H9 (cell line): ENCODE measurements around the gene COL18A1. TPM values are rescaled to one million over a fixed set of nuclear protein-coding genes. Genes with fewer than 3 reads are reported as not detected.

Source experiments
- DNase-seq: peaks from one replicate; pipeline ENCODE4 v3.0.0-alpha.2; 2017
- H2AFZ ChIP-seq: one replicate; pipeline ENCODE4 v1.6.1; 2013; ENCODE audit warnings: mild to moderate bottlenecking, low read length, control low read depth, moderate library complexity
- H2AK5ac ChIP-seq: 2 replicates; pipeline ENCODE4 v1.6.1; 2013; ENCODE audit warnings: low read length, control low read depth, mixed read lengths; ENCODE audit not compliant: insufficient read length
- H2BK120ac ChIP-seq: one replicate; pipeline ENCODE4 v1.6.1; 2013; ENCODE audit warnings: low read depth, mild to moderate bottlenecking, low read length, control low read depth, inconsistent platforms; ENCODE audit not compliant: poor library complexity, severe bottlenecking
- H2BK12ac ChIP-seq: 2 replicates; pipeline ENCODE4 v1.6.1; 2013; ENCODE audit warnings: low read length, control low read depth, mixed read lengths, low read depth; ENCODE audit not compliant: insufficient read length
- H2BK15ac ChIP-seq: 2 replicates; pipeline ENCODE4 v1.6.1; 2013; ENCODE audit warnings: low read depth, low read length, control low read depth
- H2BK20ac ChIP-seq: one replicate; pipeline ENCODE4 v1.6.1; 2013; ENCODE audit warnings: low read depth, mild to moderate bottlenecking, low read length, control low read depth, inconsistent platforms; ENCODE audit not compliant: poor library complexity, severe bottlenecking
- H2BK5ac ChIP-seq: 2 replicates; pipeline ENCODE4 v1.6.1; 2013; ENCODE audit warnings: low read length, control low read depth, mixed read lengths; ENCODE audit not compliant: insufficient read length
- H3K14ac ChIP-seq: 2 replicates; pipeline ENCODE4 v1.6.1; 2013; ENCODE audit warnings: low read length, control low read depth; ENCODE audit not compliant: insufficient read depth
- H3K18ac ChIP-seq: 2 replicates; pipeline ENCODE4 v1.6.1; 2013; ENCODE audit warnings: low read depth, mild to moderate bottlenecking, mixed read lengths, low read length, control low read depth; ENCODE audit not compliant: insufficient read length
- H3K23ac ChIP-seq: 2 replicates; pipeline ENCODE4 v1.6.1; 2013; ENCODE audit warnings: low read length, control low read depth, mixed read lengths, low read depth; ENCODE audit not compliant: insufficient read length
- H3K23me2 ChIP-seq: 2 replicates; pipeline ENCODE4 v1.6.1; 2013; ENCODE audit warnings: low read depth, mild to moderate bottlenecking, mixed read lengths, low read length, control low read depth; ENCODE audit not compliant: insufficient read length, poor library complexity, severe bottlenecking
- H3K27ac ChIP-seq: 2 replicates; pipeline ENCODE4 v1.5.1; 2013; ENCODE audit warnings: low read length, control low read depth, mixed read lengths, low read depth; ENCODE audit not compliant: insufficient read length
- H3K27me3 ChIP-seq: 2 replicates; pipeline ENCODE4 v1.6.1; 2013; ENCODE audit warnings: low read length, control low read depth, inconsistent platforms; ENCODE audit not compliant: insufficient read depth
- H3K4ac ChIP-seq: 2 replicates; pipeline ENCODE4 v1.6.1; 2013; ENCODE audit warnings: low read depth, mild to moderate bottlenecking, control low read depth, inconsistent platforms, low read length, moderate library complexity
- H3K4me1 ChIP-seq: 2 replicates; pipeline ENCODE4 v1.6.1; 2013; ENCODE audit warnings: low read length, control low read depth, inconsistent platforms; ENCODE audit not compliant: insufficient read depth
- H3K4me2 ChIP-seq: 2 replicates; pipeline ENCODE4 v1.6.1; 2013; ENCODE audit warnings: low read length, control low read depth, mixed read lengths; ENCODE audit not compliant: insufficient read length, insufficient read depth
- H3K56ac ChIP-seq: 2 replicates; pipeline ENCODE4 v1.6.1; 2013; ENCODE audit warnings: low read depth, mild to moderate bottlenecking, mixed read lengths, low read length, control low read depth; ENCODE audit not compliant: insufficient read length
- H3K79me1 ChIP-seq: 2 replicates; pipeline ENCODE4 v1.6.1; 2013; ENCODE audit warnings: low read depth, mild to moderate bottlenecking, moderate library complexity, low read length, control low read depth, inconsistent platforms; ENCODE audit not compliant: insufficient read depth, poor library complexity, severe bottlenecking
- H3K79me2 ChIP-seq: 2 replicates; pipeline ENCODE4 v1.6.1; 2013; ENCODE audit warnings: low read length, control low read depth, inconsistent platforms; ENCODE audit not compliant: insufficient read depth
- H3K9ac ChIP-seq: 2 replicates; pipeline ENCODE4 v1.6.1; 2013; ENCODE audit warnings: low read length, control low read depth, mixed read lengths; ENCODE audit not compliant: insufficient read length; ENCODE audit errors: extremely low read depth
- H3K9me3 ChIP-seq: one replicate; pipeline ENCODE4 v1.6.1; 2013; ENCODE audit warnings: low read depth, low read length, inconsistent platforms; ENCODE audit not compliant: control insufficient read depth
- H3T11ph ChIP-seq: one replicate; pipeline ENCODE4 v1.6.1; 2013; ENCODE audit warnings: mild to moderate bottlenecking, low read length, control low read depth, inconsistent platforms
- H4K20me1 ChIP-seq: one replicate; pipeline ENCODE4 v1.6.1; 2013; ENCODE audit not compliant: control insufficient read depth, insufficient read length, insufficient read depth
- H4K5ac ChIP-seq: 2 replicates; pipeline ENCODE4 v1.6.1; 2013; ENCODE audit warnings: low read depth, mild to moderate bottlenecking, mixed read lengths, low read length, control low read depth; ENCODE audit not compliant: insufficient read length
- H4K8ac ChIP-seq: replicated peaks from 2 replicates; pipeline ENCODE4 v1.6.1; 2013; ENCODE audit warnings: low read length, control low read depth, mixed read lengths, low read depth; ENCODE audit not compliant: insufficient read length
- H4K91ac ChIP-seq: 2 replicates; pipeline ENCODE4 v1.6.1; 2013; ENCODE audit warnings: low read depth, mild to moderate bottlenecking, moderate library complexity, mixed read lengths, low read length, control low read depth; ENCODE audit not compliant: insufficient read length
- H3K27ac Mint-ChIP-seq, 3 experiments: 2 replicates in 2 of 3; 3 replicates in 1 of 3; pipeline ENCODE4 v1.8.0; 2020 to 2021; ENCODE audit warnings: mixed read lengths in 3 of 3, mild to moderate bottlenecking in 1 of 3, moderate library complexity in 1 of 3
- H3K27me3 Mint-ChIP-seq: 2 replicates; pipeline ENCODE4 v1.8.0; 2021; ENCODE audit warnings: low read depth, mild to moderate bottlenecking, moderate library complexity, mixed read lengths
- H3K36me3 Mint-ChIP-seq, 3 experiments: 2 replicates in 2 of 3; 3 replicates in 1 of 3; pipeline ENCODE4 v1.8.0; 2020 to 2021; ENCODE audit warnings: low read depth in 3 of 3, mixed read lengths in 3 of 3; ENCODE audit not compliant: insufficient read depth in 1 of 3
- H3K4me1 Mint-ChIP-seq, 2 experiments: 2 replicates each; pipeline ENCODE4 v1.8.0; 2020; ENCODE audit warnings: mixed read lengths in 2 of 2
- H3K4me3 Mint-ChIP-seq, 2 experiments: 2 replicates in 1 of 2; 3 replicates in 1 of 2; pipeline ENCODE4 v1.8.0; 2020 to 2021; ENCODE audit warnings: mild to moderate bottlenecking in 2 of 2, mixed read lengths in 2 of 2, moderate library complexity in 1 of 2
- H3K9me3 Mint-ChIP-seq, 2 experiments: 2 replicates in 1 of 2; 3 replicates in 1 of 2; pipeline ENCODE4 v1.8.0; 2020; ENCODE audit warnings: mild to moderate bottlenecking in 2 of 2, mixed read lengths in 2 of 2, moderate library complexity in 1 of 2
- WGBS: extraction: QIAGEN DNeasy Blood & Tissue Kit; methylation state at CpG from one replicate; pipeline ENCODE4 v1.1.7; 2013; ENCODE audit warnings: missing lambda C conversion rate, low lambda C conversion rate, mixed read lengths; ENCODE audit not compliant: insufficient read length; ENCODE audit errors: extremely low coverage; 5-methylcytosine and 5-hydroxymethylcytosine counted together
- total RNA-seq: library from RNA; stranded (reverse); gene quantifications from 2 replicates; pipeline ENCODE4 v1.2.1, GENCODE V29; 2021
- TF ChIP-seq, protein P1 (sequence below): fragments of 200-600 bp; sonication (generic); conservative IDR thresholded peaks from 3 replicates; pipeline ENCODE4 v1.8.0; 2021; ENCODE audit warnings: antibody characterized with exemption, mild to moderate bottlenecking

The COL18A1 gene
- total RNA-seq, 1 experiment from 2014 or later, result 232 TPM

GRCh38 chr21:45537111-45537745 lies 132.3 kb downstream of the COL18A1 start:
- TF ChIP-seq, protein P1, sequence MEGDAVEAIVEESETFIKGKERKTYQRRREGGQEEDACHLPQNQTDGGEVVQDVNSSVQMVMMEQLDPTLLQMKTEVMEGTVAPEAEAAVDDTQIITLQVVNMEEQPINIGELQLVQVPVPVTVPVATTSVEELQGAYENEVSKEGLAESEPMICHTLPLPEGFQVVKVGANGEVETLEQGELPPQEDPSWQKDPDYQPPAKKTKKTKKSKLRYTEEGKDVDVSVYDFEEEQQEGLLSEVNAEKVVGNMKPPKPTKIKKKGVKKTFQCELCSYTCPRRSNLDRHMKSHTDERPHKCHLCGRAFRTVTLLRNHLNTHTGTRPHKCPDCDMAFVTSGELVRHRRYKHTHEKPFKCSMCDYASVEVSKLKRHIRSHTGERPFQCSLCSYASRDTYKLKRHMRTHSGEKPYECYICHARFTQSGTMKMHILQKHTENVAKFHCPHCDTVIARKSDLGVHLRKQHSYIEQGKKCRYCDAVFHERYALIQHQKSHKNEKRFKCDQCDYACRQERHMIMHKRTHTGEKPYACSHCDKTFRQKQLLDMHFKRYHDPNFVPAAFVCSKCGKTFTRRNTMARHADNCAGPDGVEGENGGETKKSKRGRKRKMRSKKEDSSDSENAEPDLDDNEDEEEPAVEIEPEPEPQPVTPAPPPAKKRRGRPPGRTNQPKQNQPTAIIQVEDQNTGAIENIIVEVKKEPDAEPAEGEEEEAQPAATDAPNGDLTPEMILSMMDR, result no peak
- no peak overlapping the region for H4K91ac ChIP-seq

More at GRCh38 chr21:45537111-45537745, 132.3 kb downstream of the COL18A1 start:
- Histone ChIP-seq H3K14ac (no peak overlapping the region), H3K27me3 (no peaks in the 10 kb centered on the region), H3K9me3 (no peaks in the 10 kb centered on the region), H3K79me1 (no peaks in the 10 kb centered on the region), H3K9ac (no peak overlapping the region), H2AK5ac (no peak overlapping the region), H3K4me2 (no peak overlapping the region), H3K4ac (no peak overlapping the region), H4K20me1 (no peaks in the 10 kb centered on the region), H2AFZ (no peak overlapping the region), H4K8ac (no peak overlapping the region), H2BK15ac (no peak overlapping the region), H3K79me2 (peaks cover 6% of the 10 kb centered on the region; the same call in 1 of the 2 replicates), H2BK120ac (no peak overlapping the region), H4K5ac (no peak overlapping the region), H3K23ac (no peak overlapping the region), H3K23me2 (peaks cover 5% of the 10 kb centered on the region), H2BK12ac (no peak overlapping the region), H3T11ph (no peak overlapping the region), H3K56ac (no peak overlapping the region), H3K18ac (no peak overlapping the region), H2BK20ac (no peak overlapping the region), H2BK5ac (no peak overlapping the region), H3K27ac (no peak overlapping the region), H3K4me1 (no peaks in the 10 kb centered on the region)
- Mint-ChIP-seq H3K36me3 (peaks cover 0 to 9% (median 6%) of the 10 kb centered on the region in 3 experiments; a peak in 6 of 7 replicates), H3K4me3 (no peak overlapping the region), H3K27me3 (no peaks in the 10 kb centered on the region), H3K27ac (no peak overlapping the region), H3K4me1 (peaks cover 4 to 5% of the 10 kb centered on the region in 2 experiments), H3K9me3 (no peaks in the 10 kb centered on the region; a peak in 1 of 5 replicates)
- no CpG with 5 or more reads among the region's 37 CpGs for WGBS
- DNase-seq, result no peak
